Measurements from ENCODE around the gene ENG.
A peak's percentile ranks its signal among the peaks of the same experiment; 100 is the strongest.

ENG gene

DNA sequence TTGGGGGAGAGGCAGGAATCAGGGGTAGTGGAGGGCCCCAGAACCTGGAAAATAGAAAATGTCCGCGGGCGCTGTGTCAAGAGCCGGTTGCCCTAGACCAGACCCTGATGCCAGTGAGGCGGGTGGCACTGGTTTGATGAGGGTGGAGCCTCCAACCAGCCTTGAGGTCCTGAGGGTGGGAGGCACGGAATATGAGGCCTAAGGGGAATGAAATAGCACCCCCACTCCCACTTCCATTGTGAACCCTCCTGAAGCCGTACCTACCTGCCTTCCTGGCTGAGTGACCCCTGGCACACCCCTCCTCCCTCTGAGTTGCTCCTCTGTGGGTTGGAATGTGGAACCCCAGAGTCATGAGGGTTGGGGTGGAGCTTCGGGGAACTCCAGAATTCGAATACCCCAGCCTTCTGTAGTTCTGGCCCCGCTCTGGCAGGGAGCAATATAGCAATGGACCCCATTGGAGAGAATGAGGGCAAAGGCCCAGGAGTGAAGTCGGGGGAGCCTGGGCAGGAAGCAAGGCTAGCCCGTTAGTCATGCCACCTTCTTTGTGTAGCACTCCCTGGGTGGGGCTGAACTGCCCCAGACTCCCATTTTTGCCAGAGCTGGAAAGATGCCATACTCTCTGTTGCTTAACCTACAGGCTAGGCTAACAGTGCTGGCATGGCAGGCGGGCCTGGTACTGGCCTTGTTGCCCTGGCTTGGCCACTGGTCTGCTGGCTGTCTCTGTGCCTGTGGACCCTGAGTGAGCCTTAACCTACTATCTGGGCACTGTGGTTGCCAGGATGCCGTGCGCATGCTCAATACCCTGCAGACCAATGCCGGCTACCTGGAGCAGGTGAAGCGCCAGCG lies 50.7 kb downstream of the ENG start:
- Histone ChIP-seq H3K4me3 (ENCODE audit: low read depth, low read length) (peak overlapping the region; percentile 77), H3K4me1 (ENCODE audit: control insufficient read depth, insufficient read depth, low read length) (peaks cover 6% of the 10 kb centered on the region; the same call in 1 of the 2 replicates), H3K36me3 (ENCODE audit: control insufficient read depth in 2 of 2, insufficient read depth in 1 of 2, low read length in 2 of 2) (peaks cover 4 to 36% of the 10 kb centered on the region in 2 experiments; a peak in 2 of 3 replicates), H3K27ac (ENCODE audit: extremely low read depth, low read depth, low read length) (peak overlapping the region; percentile 79), H3K9me3 (ENCODE audit: control insufficient read depth, insufficient read depth, low read depth, low read length) (no peaks in the 10 kb centered on the region)
- CTCF ChIA-PET, result interaction anchor here (0.7 to 1.8 kb wide), 3 partner anchors 66 to 117 kb away, joined by 3 to 9 read pairs (median 3); no protein-coding TSS in a partner anchor
- TF ChIP-seq, protein P1, sequence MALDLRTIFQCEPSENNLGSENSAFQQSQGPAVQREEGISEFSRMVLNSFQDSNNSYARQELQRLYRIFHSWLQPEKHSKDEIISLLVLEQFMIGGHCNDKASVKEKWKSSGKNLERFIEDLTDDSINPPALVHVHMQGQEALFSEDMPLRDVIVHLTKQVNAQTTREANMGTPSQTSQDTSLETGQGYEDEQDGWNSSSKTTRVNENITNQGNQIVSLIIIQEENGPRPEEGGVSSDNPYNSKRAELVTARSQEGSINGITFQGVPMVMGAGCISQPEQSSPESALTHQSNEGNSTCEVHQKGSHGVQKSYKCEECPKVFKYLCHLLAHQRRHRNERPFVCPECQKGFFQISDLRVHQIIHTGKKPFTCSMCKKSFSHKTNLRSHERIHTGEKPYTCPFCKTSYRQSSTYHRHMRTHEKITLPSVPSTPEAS (tag by site-specific recombination; IDR thresholded peaks at IDR 0.05), result no peak
- POLR2A ChIA-PET, result interaction anchor here (0.6 to 2.8 kb wide), 6 partner anchors 11 to 60 kb away, joined by 3 to 28 read pairs (median 3); no protein-coding TSS in a partner anchor

DNA sequence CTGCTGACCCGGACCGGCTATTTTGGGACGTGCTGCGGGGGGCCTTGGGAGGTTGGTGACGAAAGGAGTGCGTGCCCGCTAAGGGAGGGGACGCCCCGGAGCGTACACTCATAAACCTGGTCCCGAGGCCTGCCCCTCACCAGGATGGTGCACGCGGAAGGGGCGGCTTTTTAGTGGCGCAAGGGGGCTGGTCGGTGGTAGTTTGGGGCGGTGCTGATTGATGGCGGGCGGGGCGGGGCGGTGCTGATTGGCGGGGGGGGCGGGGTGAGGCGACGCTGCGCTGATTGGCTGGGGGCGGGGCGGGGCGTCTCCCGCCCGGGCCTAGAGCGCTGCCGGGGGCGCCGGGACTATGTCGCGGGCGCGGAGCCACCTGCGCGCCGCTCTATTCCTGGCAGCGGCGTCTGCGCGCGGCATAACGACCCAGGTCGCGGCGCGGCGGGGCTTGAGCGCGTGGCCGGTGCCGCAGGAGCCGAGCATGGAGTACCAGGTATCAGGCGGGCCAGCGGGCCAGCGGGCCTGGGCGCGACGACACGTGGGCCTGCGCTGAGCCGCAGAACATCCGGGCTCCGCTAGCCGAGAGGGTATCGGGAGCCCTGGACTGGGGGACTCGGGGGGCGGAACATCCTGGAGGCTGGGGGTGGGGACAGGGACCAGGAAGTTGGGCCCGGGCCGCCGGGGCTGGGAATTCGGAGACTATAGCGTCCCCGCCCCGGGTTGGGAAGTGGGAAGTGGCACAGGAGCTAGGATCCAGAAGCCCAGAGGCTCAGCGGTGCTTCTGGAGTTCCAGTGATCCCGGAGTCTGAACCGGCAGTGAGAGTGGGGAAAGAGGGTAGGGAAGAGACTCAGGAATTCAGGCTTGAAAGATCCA lies 51.6 kb downstream of the ENG start, which contains the start of gene FPGS:
Gene FPGS (plus strand): TSS at position 307 of the 868 bp plus-strand sequence. CDS start 43 bp downstream, at position 350.
- H3K4me3 ChIP-seq (ENCODE audit: low read depth, low read length), result peak within 1 kb of the TSS; percentile 77
- peaks cover 4 to 27% of the 10 kb centered on the region in 2 experiments; a peak in 2 of 3 replicates for H3K36me3 ChIP-seq (ENCODE audit: control insufficient read depth in 2 of 2, insufficient read depth in 1 of 2, low read length in 2 of 2)
- H3K27ac ChIP-seq (ENCODE audit: extremely low read depth, low read depth, low read length), result peak within 1 kb of the TSS; percentile 79
- POLR2A ChIA-PET, result interaction anchor here (0.6 to 2.8 kb wide), 8 partner anchors 10 to 243 kb away, joined by 3 to 28 read pairs (median 3); partner anchors contain the start of genes CDK9 and ST6GALNAC4
- CTCF ChIA-PET, result interaction anchor here (0.7 to 0.9 kb wide), 4 partner anchors 11 to 315 kb away, joined by 3 to 6 read pairs (median 4); no protein-coding TSS in a partner anchor
- H3K9me3 ChIP-seq (ENCODE audit: control insufficient read depth, insufficient read depth, low read depth, low read length), result no peaks in the 10 kb centered on the region
- peaks cover 6% of the 10 kb centered on the region; the same call in 1 of the 2 replicates for H3K4me1 ChIP-seq (ENCODE audit: control insufficient read depth, insufficient read depth, low read length)
- TF ChIP-seq ZNF610 (tag by site-specific recombination; IDR thresholded peaks at IDR 0.05; ENCODE audit: borderline replicate concordance) (no peak), REPIN1 (tag by site-specific recombination; IDR thresholded peaks at IDR 0.05; ENCODE audit: low read depth) (no peak), KLF16 (tag by site-specific recombination; IDR thresholded peaks at IDR 0.05) (peak; percentile 50; the same call in 1 of the 2 replicates), ZFP41 (tag by site-specific recombination; IDR thresholded peaks at IDR 0.05; ENCODE audit: borderline replicate concordance) (no peak), KLF10 (tag by site-specific recombination; IDR thresholded peaks at IDR 0.05) (peak; percentile 99), ZNF76 (tag by site-specific recombination; IDR thresholded peaks at IDR 0.05; ENCODE audit: borderline replicate concordance, low read depth) (peak; percentile 89), HOXA7 (CRISPR knock-in tag; IDR thresholded peaks at IDR 0.05; ENCODE audit: borderline replicate concordance) (no peak), ZNF221 (tag by site-specific recombination; IDR thresholded peaks at IDR 0.05; ENCODE audit: borderline replicate concordance) (no peak), SP2 (tag by site-specific recombination; IDR thresholded peaks at IDR 0.05) (peak; percentile 63), GFI1B (tag by site-specific recombination; IDR thresholded peaks at IDR 0.05) (no peak), ZNF792 (tag by site-specific recombination; IDR thresholded peaks at IDR 0.05) (no peak), WT1 (tag by site-specific recombination; IDR thresholded peaks at IDR 0.05) (peak; percentile 69; the same call in 1 of the 2 replicates), ZBTB17 (tag by site-specific recombination; IDR thresholded peaks at IDR 0.05) (peak; percentile 45), ZNF423 (tag by site-specific recombination; IDR thresholded peaks at IDR 0.05) (peak; percentile 92), KLF1 (tag by site-specific recombination; IDR thresholded peaks at IDR 0.05) (peak; percentile 84), ZNF394 (tag by site-specific recombination; IDR thresholded peaks at IDR 0.05; ENCODE audit: borderline replicate concordance) (no peak), SP7 (tag by site-specific recombination; IDR thresholded peaks at IDR 0.05) (no peak), ZNF391 (tag by site-specific recombination; IDR thresholded peaks at IDR 0.05; ENCODE audit: borderline replicate concordance, low read depth) (no peak), ZNF121 (tag by site-specific recombination; IDR thresholded peaks at IDR 0.05) (no peak), ZBTB21 (tag by site-specific recombination; IDR thresholded peaks at IDR 0.05) (no peak)
- TF ChIP-seq, protein P2, sequence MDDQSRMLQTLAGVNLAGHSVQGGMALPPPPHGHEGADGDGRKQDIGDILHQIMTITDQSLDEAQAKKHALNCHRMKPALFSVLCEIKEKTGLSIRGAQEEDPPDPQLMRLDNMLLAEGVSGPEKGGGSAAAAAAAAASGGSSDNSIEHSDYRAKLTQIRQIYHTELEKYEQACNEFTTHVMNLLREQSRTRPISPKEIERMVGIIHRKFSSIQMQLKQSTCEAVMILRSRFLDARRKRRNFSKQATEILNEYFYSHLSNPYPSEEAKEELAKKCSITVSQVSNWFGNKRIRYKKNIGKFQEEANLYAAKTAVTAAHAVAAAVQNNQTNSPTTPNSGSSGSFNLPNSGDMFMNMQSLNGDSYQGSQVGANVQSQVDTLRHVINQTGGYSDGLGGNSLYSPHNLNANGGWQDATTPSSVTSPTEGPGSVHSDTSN (CRISPR knock-in tag; IDR thresholded peaks at IDR 0.05), result peak; percentile 89
- TF ChIP-seq, protein P3, sequence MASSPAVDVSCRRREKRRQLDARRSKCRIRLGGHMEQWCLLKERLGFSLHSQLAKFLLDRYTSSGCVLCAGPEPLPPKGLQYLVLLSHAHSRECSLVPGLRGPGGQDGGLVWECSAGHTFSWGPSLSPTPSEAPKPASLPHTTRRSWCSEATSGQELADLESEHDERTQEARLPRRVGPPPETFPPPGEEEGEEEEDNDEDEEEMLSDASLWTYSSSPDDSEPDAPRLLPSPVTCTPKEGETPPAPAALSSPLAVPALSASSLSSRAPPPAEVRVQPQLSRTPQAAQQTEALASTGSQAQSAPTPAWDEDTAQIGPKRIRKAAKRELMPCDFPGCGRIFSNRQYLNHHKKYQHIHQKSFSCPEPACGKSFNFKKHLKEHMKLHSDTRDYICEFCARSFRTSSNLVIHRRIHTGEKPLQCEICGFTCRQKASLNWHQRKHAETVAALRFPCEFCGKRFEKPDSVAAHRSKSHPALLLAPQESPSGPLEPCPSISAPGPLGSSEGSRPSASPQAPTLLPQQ (tag by site-specific recombination; IDR thresholded peaks at IDR 0.05), result peak; percentile 63
- TF ChIP-seq, protein P4, sequence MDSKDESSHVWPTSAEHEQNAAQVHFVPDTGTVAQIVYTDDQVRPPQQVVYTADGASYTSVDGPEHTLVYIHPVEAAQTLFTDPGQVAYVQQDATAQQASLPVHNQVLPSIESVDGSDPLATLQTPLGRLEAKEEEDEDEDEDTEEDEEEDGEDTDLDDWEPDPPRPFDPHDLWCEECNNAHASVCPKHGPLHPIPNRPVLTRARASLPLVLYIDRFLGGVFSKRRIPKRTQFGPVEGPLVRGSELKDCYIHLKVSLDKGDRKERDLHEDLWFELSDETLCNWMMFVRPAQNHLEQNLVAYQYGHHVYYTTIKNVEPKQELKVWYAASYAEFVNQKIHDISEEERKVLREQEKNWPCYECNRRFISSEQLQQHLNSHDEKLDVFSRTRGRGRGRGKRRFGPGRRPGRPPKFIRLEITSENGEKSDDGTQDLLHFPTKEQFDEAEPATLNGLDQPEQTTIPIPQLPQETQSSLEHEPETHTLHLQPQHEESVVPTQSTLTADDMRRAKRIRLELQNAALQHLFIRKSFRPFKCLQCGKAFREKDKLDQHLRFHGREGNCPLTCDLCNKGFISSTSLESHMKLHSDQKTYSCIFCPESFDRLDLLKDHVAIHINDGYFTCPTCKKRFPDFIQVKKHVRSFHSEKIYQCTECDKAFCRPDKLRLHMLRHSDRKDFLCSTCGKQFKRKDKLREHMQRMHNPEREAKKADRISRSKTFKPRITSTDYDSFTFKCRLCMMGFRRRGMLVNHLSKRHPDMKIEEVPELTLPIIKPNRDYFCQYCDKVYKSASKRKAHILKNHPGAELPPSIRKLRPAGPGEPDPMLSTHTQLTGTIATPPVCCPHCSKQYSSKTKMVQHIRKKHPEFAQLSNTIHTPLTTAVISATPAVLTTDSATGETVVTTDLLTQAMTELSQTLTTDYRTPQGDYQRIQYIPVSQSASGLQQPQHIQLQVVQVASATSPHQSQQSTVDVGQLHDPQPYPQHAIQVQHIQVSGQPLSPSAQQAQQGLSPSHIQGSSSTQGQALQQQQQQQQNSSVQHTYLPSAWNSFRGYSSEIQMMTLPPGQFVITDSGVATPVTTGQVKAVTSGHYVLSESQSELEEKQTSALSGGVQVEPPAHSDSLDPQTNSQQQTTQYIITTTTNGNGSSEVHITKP (tag by site-specific recombination; IDR thresholded peaks at IDR 0.05), result peak; percentile 87

Data from HEK293 (cell line).